Mammary epithelial cell (primary cell): ENCODE measurements around the gene ACOT13.
"Not testable (repeated sequence)": the region's sequence is repeated elsewhere in the genome, so short reads cannot be mapped to it uniquely, and the experiment has no call there.

Experiments used
- CTCF ChIP-seq, 2 donors: IDR thresholded peaks in 1 of 2; conservative IDR thresholded peaks in 1 of 2; 2 replicates each; pipeline ENCODE4 v1.5.1; 2011 to 2012; ENCODE audit warnings: inconsistent platforms in 2 of 2, low read length in 2 of 2, mild to moderate bottlenecking in 2 of 2, control low read depth in 1 of 2, low read depth in 1 of 2; ENCODE audit not compliant: insufficient read depth in 1 of 2; ENCODE audit errors: extremely low read depth in 1 of 2
- EZH2 ChIP-seq: IDR thresholded peaks from 2 replicates; pipeline ENCODE4 v1.6.1; 2012; ENCODE audit warnings: low read length, inconsistent platforms, borderline replicate concordance

- TF ChIP-seq CTCF (conservative IDR thresholded peaks at IDR 0.05 in 1 of 2, IDR thresholded peaks at IDR 0.05 in 1 of 2; ENCODE audit: extremely low read depth in 1 of 2, insufficient read depth in 1 of 2, low read depth in 1 of 2, low read length in 2 of 2); EZH2: not testable (repeated sequence)
Observed at GRCh38 chr6:24640631-24641030, 26.2 kb upstream of the ACOT13 start.
